ENCODE results near the gene SYTL2.

DNA sequence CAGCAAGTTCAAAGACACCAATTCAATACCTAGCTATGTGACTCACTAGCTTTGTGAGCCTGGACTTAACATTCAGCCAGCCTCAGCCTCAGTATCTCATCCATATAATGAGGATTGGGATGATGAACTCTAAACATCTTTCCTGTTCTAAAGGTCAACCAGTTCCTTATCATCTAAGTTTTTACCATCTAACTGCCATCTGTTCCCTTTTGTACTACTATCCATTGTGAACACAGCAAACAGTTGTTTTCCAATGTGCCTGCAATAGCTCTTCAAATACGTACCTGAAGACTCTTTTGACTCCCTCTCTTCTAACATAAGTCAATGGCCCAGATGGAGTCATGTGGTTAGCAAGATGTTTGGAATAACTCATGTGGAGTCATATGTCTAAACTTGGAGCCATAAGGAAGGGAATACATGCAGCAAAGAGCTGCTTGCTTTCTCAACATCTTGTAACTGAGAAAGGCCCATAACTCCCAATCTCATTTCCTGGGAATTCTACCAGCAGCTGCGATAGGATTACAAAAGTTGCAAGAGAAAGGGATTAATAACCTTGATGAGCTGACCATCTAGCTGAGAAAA is 19.4 kb downstream of the SYTL2 start:
- TF ChIP-seq, protein P1, sequence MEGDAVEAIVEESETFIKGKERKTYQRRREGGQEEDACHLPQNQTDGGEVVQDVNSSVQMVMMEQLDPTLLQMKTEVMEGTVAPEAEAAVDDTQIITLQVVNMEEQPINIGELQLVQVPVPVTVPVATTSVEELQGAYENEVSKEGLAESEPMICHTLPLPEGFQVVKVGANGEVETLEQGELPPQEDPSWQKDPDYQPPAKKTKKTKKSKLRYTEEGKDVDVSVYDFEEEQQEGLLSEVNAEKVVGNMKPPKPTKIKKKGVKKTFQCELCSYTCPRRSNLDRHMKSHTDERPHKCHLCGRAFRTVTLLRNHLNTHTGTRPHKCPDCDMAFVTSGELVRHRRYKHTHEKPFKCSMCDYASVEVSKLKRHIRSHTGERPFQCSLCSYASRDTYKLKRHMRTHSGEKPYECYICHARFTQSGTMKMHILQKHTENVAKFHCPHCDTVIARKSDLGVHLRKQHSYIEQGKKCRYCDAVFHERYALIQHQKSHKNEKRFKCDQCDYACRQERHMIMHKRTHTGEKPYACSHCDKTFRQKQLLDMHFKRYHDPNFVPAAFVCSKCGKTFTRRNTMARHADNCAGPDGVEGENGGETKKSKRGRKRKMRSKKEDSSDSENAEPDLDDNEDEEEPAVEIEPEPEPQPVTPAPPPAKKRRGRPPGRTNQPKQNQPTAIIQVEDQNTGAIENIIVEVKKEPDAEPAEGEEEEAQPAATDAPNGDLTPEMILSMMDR (conservative IDR thresholded peaks at IDR 0.05; ENCODE audit: low read depth, low read length): no peak
- TF ChIP-seq EZH2 (IDR thresholded peaks at IDR 0.05; ENCODE audit: low read length, unreplicated experiment): no peak
- TF ChIP-seq EZH2phosphoT487 (IDR thresholded peaks at IDR 0.05; ENCODE audit: borderline replicate concordance, low read length): no peak

Data from PC-3 (cell line).